HG03571 (cell line): ENCODE data around the gene ZNF85.
"Not testable (repeated sequence)": the region's sequence is repeated elsewhere in the genome, so short reads cannot be mapped to it uniquely, and the experiment has no call there.

Source experiments
- ATAC-seq: cut with Tn5 transposase; IDR thresholded peaks from one replicate; pipeline ENCODE4 v1.9.1; 2021; ENCODE audit not compliant: unreplicated experiment

Gene ZNF85

GRCh38 chr19:20923077-20923871 lies at the start of gene ZNF85:
TSS of gene ZNF85 (plus strand) at chr19:20923251. CDS start at chr19:20923401, 150 bp downstream.
- peak; percentile 86 for ATAC-seq

- no peak for ATAC-seq
Measured at GRCh38 chr19:20879501-20879900, 43.5 kb upstream of the ZNF85 start.

GRCh38 chr19:20912973-20913372 lies 10.1 kb upstream of the ZNF85 start:
- ATAC-seq: no peak

- no peak for ATAC-seq
Measured at GRCh38 chr19:20925481-20925880, 2.4 kb downstream of the ZNF85 start.

- ATAC-seq: no peak
Measured at GRCh38 chr19:20926796-20927195, 3.7 kb downstream of the ZNF85 start.

- ATAC-seq: no peak
Measured at GRCh38 chr19:20928371-20928770, 5.3 kb downstream of the ZNF85 start.

GRCh38 chr19:20936322-20936947 lies 13.4 kb downstream of the ZNF85 start:
- not testable (repeated sequence) for ATAC-seq

- not testable (repeated sequence) for ATAC-seq
Measured at GRCh38 chr19:20952561-20953095, 29.6 kb downstream of the ZNF85 start.

- no peak for ATAC-seq
Measured at GRCh38 chr19:20964798-20965197, 41.7 kb downstream of the ZNF85 start.

- no peak for ATAC-seq
Measured at GRCh38 chr19:20968092-20968491, 45.0 kb downstream of the ZNF85 start.

GRCh38 chr19:20969498-20969897 lies 46.4 kb downstream of the ZNF85 start:
- ATAC-seq: no peak

- no peak for ATAC-seq
Measured at GRCh38 chr19:20969898-20970297, 46.8 kb downstream of the ZNF85 start.

GRCh38 chr19:20992788-20993187 lies 69.7 kb downstream of the ZNF85 start:
- ATAC-seq: not testable (repeated sequence)

- peak; percentile 79 for ATAC-seq
Measured at GRCh38 chr19:20999731-21000352, 76.8 kb downstream of the ZNF85 start.
